ENCODE data around the gene RBM4B. TPM values are rescaled to one million over a fixed set of nuclear protein-coding genes. Genes with fewer than 3 reads are reported as not detected.
A peak's percentile ranks its signal among the peaks of the same experiment; 100 is the strongest.

RBM4B gene
- total and polyA plus RNA-seq, 2 of the 4 experiments (the other 2 are of a cell fraction) = 23.1 to 26.7 TPM

GRCh38 chr11:66616379-66617154 lies 61.1 kb downstream of the RBM4B start, which contains the start of gene RBM14:
Gene RBM14 (plus strand): TSS chr11:66616630. CDS start chr11:66616721, 91 bp downstream.
- ChIA-PET CTCF (interaction anchor here (0.7 kb wide), 1 partner anchor 20 kb away, joined by 3 read pairs; no protein-coding TSS in a partner anchor), POLR2A (ENCODE audit: unreplicated experiment) (interaction anchor here (0.5 to 1.6 kb wide), 6 partner anchors 9 to 110 kb away, joined by 3 to 14 read pairs (median 6); partner anchors contain the start of gene RBM4)
- H4K8ac ChIP-seq (ENCODE audit: low read depth in 2 of 2, low read length in 2 of 2) = peak within 1 kb of the TSS; percentile 87 to 96
- H3K9ac ChIP-seq (ENCODE audit: low read depth, low read length) = peak within 1 kb of the TSS; percentile 84
- H3K27ac ChIP-seq (ENCODE audit: insufficient read depth, low read length) = peak within 1 kb of the TSS; percentile 86
- WGBS, 2 experiments (ENCODE audit: extremely low coverage in 2 of 2, insufficient read length in 1 of 2) = 1% methylated on average over 35 of the region's 90 CpGs; no CpG with 5 or more reads in 1 of the 2 experiments
- H2AFZ ChIP-seq (replicated peaks; ENCODE audit: low read length, poor library complexity) = peak within 1 kb of the TSS; percentile 98
- peak within 1 kb of the TSS; percentile 16; the same call in 1 of the 2 replicates for H3K18ac ChIP-seq (ENCODE audit: low read depth, low read length)
- peaks cover 6% of the 10 kb centered on the region for H3K9me1 ChIP-seq (ENCODE audit: insufficient read depth, low read length)
- no TSS peak for BruUV-seq (replicated peaks)
- peaks cover 5 to 47% of the 10 kb centered on the region in 2 experiments; a peak in 3 of 4 replicates for H3K79me1 ChIP-seq (ENCODE audit: low read depth in 1 of 2, low read length in 2 of 2)
- peak within 1 kb of the TSS; percentile 97 for H3K23ac ChIP-seq (ENCODE audit: low read depth, low read length)
- H3K27me3 ChIP-seq (ENCODE audit: control insufficient read depth, insufficient read depth, low read length) = no peaks in the 10 kb centered on the region
- peak within 1 kb of the TSS; percentile 86 for H2BK5ac ChIP-seq (ENCODE audit: low read depth, low read length, poor library complexity, severe bottlenecking)
- H2BK15ac ChIP-seq (ENCODE audit: low read depth, low read length) = no peak within 1 kb of the TSS
- H3K36me3 ChIP-seq (ENCODE audit: control insufficient read depth, insufficient read depth, low read length) = peaks cover 6% of the 10 kb centered on the region; the same call in 1 of the 2 replicates
- peaks cover 2% of the 10 kb centered on the region; the same call in 1 of the 2 replicates for H3K4me1 ChIP-seq (ENCODE audit: control insufficient read depth, insufficient read depth, low read length)
- dilution Hi-C loops (cut with HindIII; ENCODE audit: low sequenced_read_pairs, unreplicated experiment) (no loop called here), in situ Hi-C loops (cut with MboI; ENCODE audit: low sequenced_read_pairs) (no loop called here), intact Hi-C loops (cut with micrococcal nuclease) (loop anchor here (2.0 kb wide), 1 partner anchor 22 kb away; the partner anchor contains the start of gene RBM4)
- ATAC-seq (ENCODE audit: low read depth) (peak; percentile 95), DNase-seq (peak; percentile 99)
- H3K4me3 ChIP-seq (ENCODE audit: insufficient read depth, low read depth, low read length) = peak within 1 kb of the TSS; percentile 65
- H3K4ac ChIP-seq (ENCODE audit: low read depth, low read length) = peak within 1 kb of the TSS; percentile 96
- H2BK20ac ChIP-seq (ENCODE audit: low read depth, low read length) = no peak within 1 kb of the TSS
- peak within 1 kb of the TSS; percentile 83 for H3K56ac ChIP-seq (ENCODE audit: extremely low read depth, insufficient read depth, low read length)
- peak within 1 kb of the TSS; percentile 66 for H4K5ac ChIP-seq (ENCODE audit: low read depth, low read length)
- no peaks in the 10 kb centered on the region for H3K9me3 ChIP-seq (ENCODE audit: control insufficient read depth, insufficient read depth, low read length)
- H2AK9ac ChIP-seq (replicated peaks; ENCODE audit: low read depth, low read length, poor library complexity) = peak within 1 kb of the TSS; percentile 97
- peak within 1 kb of the TSS; percentile 97 for H3K4me2 ChIP-seq (ENCODE audit: low read depth, low read length)
- peak within 1 kb of the TSS; percentile 73; the same call in 1 of the 2 replicates for H2BK120ac ChIP-seq (ENCODE audit: low read depth, low read length)
- H4K20me1 ChIP-seq (ENCODE audit: insufficient read depth, low read length) = peaks cover 51% of the 10 kb centered on the region
- H2AK5ac ChIP-seq (ENCODE audit: low read depth, low read length) = peak within 1 kb of the TSS; percentile 97
- H4K91ac ChIP-seq (ENCODE audit: insufficient read depth, low read depth, low read length) = peak within 1 kb of the TSS; percentile 92
- peak within 1 kb of the TSS; percentile 95 for H3K14ac ChIP-seq (replicated peaks; ENCODE audit: low read depth, low read length)
- TF ChIP-seq USF2 (IDR thresholded peaks at IDR 0.05; ENCODE audit: low read depth, low read length) (peak; percentile 5; the same call in 1 of the 2 replicates), NFE2L2 (IDR thresholded peaks at IDR 0.05; ENCODE audit: low read depth, low read length) (peak; percentile 7; the same call in 1 of the 2 replicates), RCOR1 (IDR thresholded peaks at IDR 0.05; ENCODE audit: insufficient replicate concordance, low read length) (no peak), SMC3 (IDR thresholded peaks at IDR 0.05; ENCODE audit: low read depth, low read length) (no peak), CTCF (conservative IDR thresholded peaks at IDR 0.05; ENCODE audit: low read depth, low read length) (no peak), CEBPB (IDR thresholded peaks at IDR 0.05; ENCODE audit: low read depth, low read length) (no peak), MXI1 (IDR thresholded peaks at IDR 0.05; ENCODE audit: borderline replicate concordance, low read depth, low read length) (peak; percentile 62; the same call in 1 of the 2 replicates), POLR2A (IDR thresholded peaks at IDR 0.05; ENCODE audit: low read depth, low read length) (peak; percentile 99), MAZ (IDR thresholded peaks at IDR 0.05; ENCODE audit: borderline replicate concordance, low read depth, low read length) (peak; percentile 91), FOS (IDR thresholded peaks at IDR 0.05; ENCODE audit: low read depth, low read length) (peak; percentile 40; the same call in 1 of the 2 replicates), BHLHE40 (IDR thresholded peaks at IDR 0.05; ENCODE audit: low read depth, low read length) (peak; percentile 60; the same call in 1 of the 2 replicates), CHD1 (IDR thresholded peaks at IDR 0.05; ENCODE audit: low read depth, low read length) (0 out of 2 replicates have a peak, but pooled peaks have one; percentile 67)
